ENCODE measurements around the gene RBCK1.

- TF ChIP-seq POLR2A (IDR thresholded peaks at IDR 0.05; ENCODE audit: low read depth, low read length) (no peak), RAD21 (IDR thresholded peaks at IDR 0.05; ENCODE audit: low read length) (no peak), RFX5 (IDR thresholded peaks at IDR 0.05; ENCODE audit: low read depth, low read length) (no peak)
Observed at GRCh38 chr20:437787-438486, 29.8 kb downstream of the RBCK1 start.

All from IMR-90 (cell line).